ENCODE results near the gene TST.

The TST gene

GRCh38 chr22:37021041-37021440 lies 1.8 kb upstream of the TST start:
- Histone ChIP-seq H3K27me3 (ENCODE audit: insufficient read depth, low read depth, severe bottlenecking) (no peaks in the 10 kb centered on the region), H3K9me3 (ENCODE audit: severe bottlenecking) (no peaks in the 10 kb centered on the region), H3K4me3 (ENCODE audit: low read depth, low read length) (no peak overlapping the region), H3K36me3 (peaks cover 15% of the 10 kb centered on the region), H3K27ac (no peak overlapping the region)
- DNase-seq, result no peak
- TF ChIP-seq CTCF (IDR thresholded peaks at IDR 0.05; ENCODE audit: low read depth, low read length), result no peak

GRCh38 chr22:37020192-37020479 lies 889 bp upstream of the TST start:
- no peak for TF ChIP-seq CTCF (IDR thresholded peaks at IDR 0.05; ENCODE audit: low read depth, low read length)
- H3K27me3 ChIP-seq (ENCODE audit: insufficient read depth, low read depth, severe bottlenecking), result no peaks in the 10 kb centered on the region
- H3K4me3 ChIP-seq (ENCODE audit: low read depth, low read length), result peak overlapping the region; percentile 78
- no peak for DNase-seq
- H3K36me3 ChIP-seq, result peaks cover 6% of the 10 kb centered on the region
- H3K9me3 ChIP-seq (ENCODE audit: severe bottlenecking), result no peaks in the 10 kb centered on the region
- peak overlapping the region; percentile 88 for H3K27ac ChIP-seq

- TF ChIP-seq CTCF (IDR thresholded peaks at IDR 0.05; ENCODE audit: low read depth, low read length), result no peak
- Histone ChIP-seq H3K4me3 (ENCODE audit: low read depth, low read length) (peak overlapping the region; percentile 80), H3K27ac (peak overlapping the region; percentile 75), H3K27me3 (ENCODE audit: insufficient read depth, low read depth, severe bottlenecking) (no peaks in the 10 kb centered on the region), H3K9me3 (ENCODE audit: severe bottlenecking) (no peaks in the 10 kb centered on the region), H3K36me3 (no peaks in the 10 kb centered on the region; the same call in 1 of the 2 replicates)
- DNase-seq, result peak; percentile 74
These were observed 385 bp downstream of the TST start for GRCh38 chr22:37018815-37019308.

GRCh38 chr22:37018086-37018814 lies 997 bp downstream of the TST start:
- Histone ChIP-seq H3K36me3 (no peaks in the 10 kb centered on the region; the same call in 1 of the 2 replicates), H3K9me3 (ENCODE audit: severe bottlenecking) (no peaks in the 10 kb centered on the region), H3K27me3 (ENCODE audit: insufficient read depth, low read depth, severe bottlenecking) (no peaks in the 10 kb centered on the region), H3K27ac (no peak overlapping the region), H3K4me3 (ENCODE audit: low read depth, low read length) (peak overlapping the region; percentile 80)
- no peak for DNase-seq
- no peak for TF ChIP-seq CTCF (IDR thresholded peaks at IDR 0.05; ENCODE audit: low read depth, low read length)

- no peak for TF ChIP-seq CTCF (IDR thresholded peaks at IDR 0.05; ENCODE audit: low read depth, low read length)
- DNase-seq, result no peak
- no peak overlapping the region for H3K27ac ChIP-seq
These were observed 1.9 kb downstream of the TST start for GRCh38 chr22:37017356-37017755.

More at GRCh38 chr22:37017356-37017755, 1.9 kb downstream of the TST start:
- H3K27me3 ChIP-seq (ENCODE audit: insufficient read depth, low read depth, severe bottlenecking), result no peaks in the 10 kb centered on the region
- no peaks in the 10 kb centered on the region for H3K9me3 ChIP-seq (ENCODE audit: severe bottlenecking)
- H3K4me3 ChIP-seq (ENCODE audit: low read depth, low read length), result no peak overlapping the region
- H3K36me3 ChIP-seq, result no peaks in the 10 kb centered on the region
